ENCODE data around the gene KIAA0319L. TPM values are rescaled to one million over a fixed set of nuclear protein-coding genes. Genes with fewer than 3 reads are reported as not detected.

Gene KIAA0319L
- total RNA-seq, 1 experiment from 2014 or later: 46.4 TPM

DNA sequence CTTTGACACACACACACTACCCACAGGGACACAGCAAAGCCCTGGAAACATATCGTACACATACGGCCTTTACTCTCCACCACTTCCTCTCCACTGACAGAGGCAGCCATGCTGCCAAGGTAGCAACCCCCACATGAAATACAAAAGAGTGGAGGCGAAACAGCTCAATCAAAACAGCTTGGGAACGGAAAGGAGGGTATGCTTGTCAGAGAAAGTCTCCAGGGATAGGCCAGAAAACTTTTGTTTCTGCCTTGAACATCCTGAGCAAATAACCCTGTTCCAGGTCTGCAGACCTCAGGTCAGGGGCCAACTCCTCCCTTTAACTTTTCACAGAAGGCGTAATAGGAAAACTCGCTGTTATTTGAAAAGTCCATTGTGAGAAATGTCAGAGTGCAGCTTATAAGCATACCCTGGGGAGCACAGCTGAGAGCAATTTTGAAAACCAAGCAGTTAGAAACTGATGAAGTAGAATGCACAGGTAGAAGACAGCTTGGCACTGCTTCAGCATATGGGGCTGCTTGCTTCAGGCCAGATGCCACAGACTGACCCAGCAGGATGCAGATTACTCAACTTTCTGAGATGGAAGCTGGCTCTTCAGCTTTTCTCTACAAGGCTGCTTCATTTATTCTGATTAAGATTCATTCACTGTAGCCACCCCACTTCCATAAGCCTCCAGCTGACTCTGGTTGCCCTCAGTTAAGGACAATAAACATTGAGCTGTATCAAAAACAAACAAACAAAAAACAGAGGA is 18.0 kb downstream of the KIAA0319L start:
- Histone ChIP-seq H4K5ac (ENCODE audit: insufficient read length, low read depth, low read length) (no peak overlapping the region), H3K9me3 (ENCODE audit: control insufficient read depth, low read depth, low read length) (no peaks in the 10 kb centered on the region), H2BK12ac (ENCODE audit: insufficient read length, low read depth, low read length) (no peak overlapping the region), H3K56ac (ENCODE audit: insufficient read length, low read depth, low read length) (no peak overlapping the region), H3K4me2 (ENCODE audit: insufficient read depth, insufficient read length, low read length) (no peak overlapping the region), H3T11ph (ENCODE audit: low read length) (no peak overlapping the region), H3K27ac (ENCODE audit: insufficient read length, low read depth, low read length) (no peak overlapping the region), H3K23ac (ENCODE audit: insufficient read length, low read depth, low read length) (no peak overlapping the region), H3K79me1 (ENCODE audit: insufficient read depth, low read depth, low read length, poor library complexity, severe bottlenecking) (peaks cover 3% of the 10 kb centered on the region), H2AK5ac (ENCODE audit: insufficient read length, low read length) (no peak overlapping the region), H3K14ac (ENCODE audit: insufficient read depth, low read length) (no peak overlapping the region), H2BK20ac (ENCODE audit: low read depth, low read length, poor library complexity, severe bottlenecking) (no peak overlapping the region), H3K23me2 (ENCODE audit: insufficient read length, low read depth, low read length, poor library complexity, severe bottlenecking) (no peaks in the 10 kb centered on the region), H2BK120ac (ENCODE audit: low read depth, low read length, poor library complexity, severe bottlenecking) (no peak overlapping the region), H2AFZ (ENCODE audit: low read length) (no peak overlapping the region), H3K79me2 (ENCODE audit: insufficient read depth, low read length) (peaks cover 10% of the 10 kb centered on the region; the same call in 1 of the 2 replicates), H2BK5ac (ENCODE audit: insufficient read length, low read length) (no peak overlapping the region), H3K4me1 (ENCODE audit: insufficient read depth, low read length) (peaks cover 9% of the 10 kb centered on the region; the same call in 1 of the 2 replicates), H3K4ac (ENCODE audit: low read depth, low read length) (no peak overlapping the region), H4K8ac (replicated peaks; ENCODE audit: insufficient read length, low read depth, low read length) (no peak overlapping the region), H4K20me1 (ENCODE audit: control insufficient read depth, insufficient read depth, insufficient read length) (no peaks in the 10 kb centered on the region), H4K91ac (ENCODE audit: insufficient read length, low read depth, low read length) (no peak overlapping the region), H3K9ac (ENCODE audit: extremely low read depth, insufficient read length, low read length) (no peak overlapping the region), H2BK15ac (ENCODE audit: low read depth, low read length) (no peak overlapping the region), H3K18ac (ENCODE audit: insufficient read length, low read depth, low read length) (no peak overlapping the region), H3K27me3 (ENCODE audit: insufficient read depth, low read length) (no peaks in the 10 kb centered on the region)
- Mint-ChIP-seq H3K27me3 (ENCODE audit: low read depth) (no peaks in the 10 kb centered on the region), H3K9me3 (no peaks in the 10 kb centered on the region), H3K27ac (peak overlapping the region; percentile 17 to 61 (median 27); a peak in 4 of 7 replicates), H3K4me1 (peaks cover 43 to 48% of the 10 kb centered on the region in 2 experiments), H3K36me3 (ENCODE audit: insufficient read depth in 1 of 3, low read depth in 3 of 3) (peaks cover 3 to 24% (median 18%) of the 10 kb centered on the region in 3 experiments; a peak in 6 of 7 replicates), H3K4me3 (no peak overlapping the region)
- no peak for DNase-seq
- TF ChIP-seq, protein P1, sequence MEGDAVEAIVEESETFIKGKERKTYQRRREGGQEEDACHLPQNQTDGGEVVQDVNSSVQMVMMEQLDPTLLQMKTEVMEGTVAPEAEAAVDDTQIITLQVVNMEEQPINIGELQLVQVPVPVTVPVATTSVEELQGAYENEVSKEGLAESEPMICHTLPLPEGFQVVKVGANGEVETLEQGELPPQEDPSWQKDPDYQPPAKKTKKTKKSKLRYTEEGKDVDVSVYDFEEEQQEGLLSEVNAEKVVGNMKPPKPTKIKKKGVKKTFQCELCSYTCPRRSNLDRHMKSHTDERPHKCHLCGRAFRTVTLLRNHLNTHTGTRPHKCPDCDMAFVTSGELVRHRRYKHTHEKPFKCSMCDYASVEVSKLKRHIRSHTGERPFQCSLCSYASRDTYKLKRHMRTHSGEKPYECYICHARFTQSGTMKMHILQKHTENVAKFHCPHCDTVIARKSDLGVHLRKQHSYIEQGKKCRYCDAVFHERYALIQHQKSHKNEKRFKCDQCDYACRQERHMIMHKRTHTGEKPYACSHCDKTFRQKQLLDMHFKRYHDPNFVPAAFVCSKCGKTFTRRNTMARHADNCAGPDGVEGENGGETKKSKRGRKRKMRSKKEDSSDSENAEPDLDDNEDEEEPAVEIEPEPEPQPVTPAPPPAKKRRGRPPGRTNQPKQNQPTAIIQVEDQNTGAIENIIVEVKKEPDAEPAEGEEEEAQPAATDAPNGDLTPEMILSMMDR (conservative IDR thresholded peaks at IDR 0.05): no peak
- no CpG with 5 or more reads among the region's 6 CpGs for WGBS (ENCODE audit: extremely low coverage, insufficient read length, low lambda C conversion rate)

Data from H9 (cell line).